K562 (cell line): ENCODE results near the gene CDC14A. TPM values are rescaled to one million over a fixed set of nuclear protein-coding genes. Genes with fewer than 3 reads are reported as not detected.

Experiments used
- ATAC-seq: fragments of 200-7000 bp; cut with Tn5 transposase; 3 replicates; pipeline ENCODE4 v1.9.1; 2020; ENCODE audit warnings: moderate library complexity
- BruUV-seq: library from RNA; stranded (reverse); fragments of 400-500 nt; replicated peaks from 2 replicates; lab custom pipeline; 2021; lab: Mats Ljungman, UMichigan
- CTCF ChIA-PET: fragments of 300-600 bp; formaldehyde crosslinking; extraction: SDS; loops from one replicate; lab custom pipeline; 2021; ENCODE audit warnings: low intra/inter-chr PET ratio; lab: Yijun Ruan, JAX
- POLR2A ChIA-PET: fragments of 300-600, 350-650 bp; sonication (Branson Sonifier 250); formaldehyde crosslinking; extraction: SDS; loops from one replicate; lab custom pipeline; 2021; ENCODE audit warnings: antibody characterized with exemption, inconsistent platforms; lab: Yijun Ruan, JAX
- DNase-seq, 4 experiments: peaks; one replicate each; pipeline versions ENCODE4 v3.0.0 to v3.0.0-alpha.2; 2011 to 2018; ENCODE audit warnings: low spot score in 3 of 4, mixed read lengths in 3 of 4; ENCODE audit errors: extremely low read depth in 1 of 4
- FAIRE-seq: peaks from 2 replicates; lab custom pipeline; 2011; peaks lifted over from hg19 to GRCh38; lab: Jason Lieb, UNC
- H2AFZ ChIP-seq: 2 replicates; pipeline ENCODE4 v1.6.0; 2011; ENCODE audit warnings: low read depth, low read length, control low read depth, inconsistent platforms
- H3K27ac ChIP-seq: fragments of 200-600 bp; 3 replicates; pipeline ENCODE4 v1.8.0; 2011; ENCODE audit warnings: low read depth, mild to moderate bottlenecking, control low read depth, inconsistent platforms, low read length, moderate library complexity, mixed read lengths; ENCODE audit errors: extremely low read depth
- H3K27me3 ChIP-seq, 2 experiments: fragments of 300-600 bp in 1 of 2; 2 replicates in 1 of 2; 3 replicates in 1 of 2; pipeline versions ENCODE4 v1.6.0 to v1.8.0; 2011; ENCODE audit warnings: inconsistent platforms in 2 of 2, low read length in 2 of 2, mild to moderate bottlenecking in 1 of 2, mixed read lengths in 1 of 2, moderate library complexity in 1 of 2; ENCODE audit not compliant: control insufficient read depth in 2 of 2, insufficient read depth in 2 of 2
- H3K36me3 ChIP-seq: fragments of 300-600 bp; 3 replicates; pipeline ENCODE4 v1.8.0; 2011; ENCODE audit warnings: mild to moderate bottlenecking, low read length, inconsistent platforms; ENCODE audit not compliant: control insufficient read depth, insufficient read depth
- H3K4me1 ChIP-seq, 2 experiments: fragments of 200-600 bp in 1 of 2; replicated peaks in 1 of 2; 2 replicates in 1 of 2; 3 replicates in 1 of 2; pipeline versions ENCODE4 v1.5.1 to v1.8.0; 2011; ENCODE audit warnings: inconsistent platforms in 2 of 2, low read length in 2 of 2, mild to moderate bottlenecking in 1 of 2, mixed read lengths in 1 of 2, moderate library complexity in 1 of 2; ENCODE audit not compliant: control insufficient read depth in 2 of 2, insufficient read depth in 2 of 2
- H3K4me2 ChIP-seq: 2 replicates; pipeline ENCODE4 v1.6.1; 2011; ENCODE audit warnings: low read length, control low read depth, inconsistent platforms, mixed read lengths; ENCODE audit not compliant: insufficient read depth
- H3K4me3 ChIP-seq: fragments of 200-600 bp; sonication (generic), shearing (Covaris generic); 2 replicates; pipeline ENCODE4 v1.5.1; 2016; ENCODE audit warnings: control low read depth, inconsistent platforms
- H3K79me2 ChIP-seq: fragments of 200-600 bp; 3 replicates; pipeline ENCODE4 v1.8.0; 2011; ENCODE audit warnings: low read length, inconsistent platforms; ENCODE audit not compliant: control insufficient read depth, insufficient read depth
- H3K9ac ChIP-seq, 2 experiments: 2 replicates each; pipeline versions ENCODE4 v1.6.0 to v1.6.1; 2011; ENCODE audit warnings: low read depth in 2 of 2, low read length in 2 of 2, control low read depth in 1 of 2, inconsistent platforms in 1 of 2, mild to moderate bottlenecking in 1 of 2, mixed read lengths in 1 of 2; ENCODE audit not compliant: insufficient read depth in 1 of 2
- H3K9me1 ChIP-seq: one replicate; pipeline ENCODE4 v1.6.0; 2011; ENCODE audit warnings: inconsistent platforms, mild to moderate bottlenecking, low read length, moderate library complexity; ENCODE audit not compliant: control insufficient read depth, insufficient read depth
- H3K9me3 ChIP-seq: replicated peaks from 2 replicates; pipeline ENCODE4 v1.5.1; 2011; ENCODE audit warnings: low read depth, low read length, inconsistent platforms; ENCODE audit not compliant: control insufficient read depth, insufficient read depth
- H4K20me1 ChIP-seq: replicated peaks from 2 replicates; pipeline ENCODE4 v1.6.1; 2011; ENCODE audit warnings: low read length, inconsistent platforms, mixed read lengths; ENCODE audit not compliant: control insufficient read depth, insufficient read depth
- ARID1B ChIP-seq: fragments of 450-650 bp; IDR thresholded peaks from 2 replicates; pipeline ENCODE4 v1.6.1; 2016; ENCODE audit warnings: antibody characterized with exemption, mild to moderate bottlenecking, inconsistent platforms
- CCNT2 ChIP-seq: IDR thresholded peaks from 2 replicates; pipeline ENCODE4 v1.6.1; 2011; ENCODE audit warnings: borderline replicate concordance, low read depth, mild to moderate bottlenecking, moderate library complexity, mixed read lengths, low read length; ENCODE audit not compliant: insufficient read length; ENCODE audit errors: extremely low read depth
- CREB1 ChIP-seq, 2 experiments: sonication (generic) in 1 of 2; formaldehyde crosslinking in 1 of 2; IDR thresholded peaks; 2 replicates each; pipeline versions ENCODE4 v1.6.1 to v1.8.0; 2012 to 2022; ENCODE audit warnings: inconsistent platforms in 1 of 2, mild to moderate bottlenecking in 1 of 2, missing genetic modification reagents in 1 of 2, moderate library complexity in 1 of 2
- FOXA1 ChIP-seq: fragments of 450-650 bp; IDR thresholded peaks from 2 replicates; pipeline ENCODE4 v1.6.1; 2016; ENCODE audit warnings: mild to moderate bottlenecking, borderline replicate concordance
- GMEB1 ChIP-seq: fragments of 250-450 bp; sonication (Bioruptor Pico); IDR thresholded peaks from 2 replicates; pipeline ENCODE4 v1.4.0; 2020; ENCODE audit warnings: mild to moderate bottlenecking
- HNRNPUL1 ChIP-seq: fragments of 200-400 bp; formaldehyde crosslinking; IDR thresholded peaks from 2 replicates; pipeline ENCODE4 v1.6.1; 2017; ENCODE audit warnings: low read length
- KAT2B ChIP-seq: IDR thresholded peaks from one replicate; pipeline ENCODE4 v1.6.1; 2012; ENCODE audit warnings: low read depth, mild to moderate bottlenecking, control low read depth, inconsistent platforms, low read length, moderate library complexity
- ZBTB8A ChIP-seq: fragments of 450-650 bp; IDR thresholded peaks from 2 replicates; pipeline ENCODE4 v1.6.1; 2018; ENCODE audit warnings: mild to moderate bottlenecking, moderate library complexity; ENCODE audit not compliant: partially characterized antibody
- ZNF12 ChIP-seq: sonication (generic); formaldehyde crosslinking; IDR thresholded peaks from 2 replicates; pipeline ENCODE4 v1.4.0; 2020; ENCODE audit warnings: mild to moderate bottlenecking, missing genetic modification reagents
- ZNF197 ChIP-seq: fragments of 200-800 bp; sonication (Bioruptor generic); IDR thresholded peaks from 2 replicates; pipeline ENCODE4 v1.6.1; 2016; ENCODE audit warnings: low read depth, missing genetic modification characterization, missing compliant biosample characterization
- ZNF24 ChIP-seq: fragments of 450-650 bp; IDR thresholded peaks from 2 replicates; pipeline ENCODE4 v1.6.1; 2016
- WGBS: fragments of 100-300 bp; shearing (Covaris generic); methylation state at CpG from one replicate; pipeline ENCODE4 v1.1.6; 2016; ENCODE audit warnings: low coverage, mixed read lengths; ENCODE audit not compliant: insufficient coverage; ENCODE audit errors: missing lambda C conversion rate; 5-methylcytosine and 5-hydroxymethylcytosine counted together
- in situ Hi-C: fragments of 300-500 bp; cut with MboI; formaldehyde crosslinking; loops from 4 replicates; pipeline ENCODE4 v1.15.0; 2018; ENCODE audit warnings: inconsistent platforms, mixed read lengths
- intact Hi-C: fragments of 100-400 bp; cut with micrococcal nuclease; formaldehyde crosslinking; loops from 2 replicates; pipeline ENCODE4 v1.14.2; 2022
- polyA plus RNA-seq, 8 experiments: library from polyadenylated mRNA; depleted of rRNA in 4 of 8; stranded (reverse) in 5 of 8; unstranded in 3 of 8; fragments of >200 nt; fragmentation: Nextera tagmentation in 2 of 8; fragmentation: Illumina TruSeq in 1 of 8; extraction: Ambion mirVana in 2 of 8; extraction: Trizol in 1 of 8; gene quantifications; 2 replicates each; pipeline versions ENCODE4 v1.2.1 to v1.2.3, GENCODE V29; 2011 to 2014; ENCODE audit warnings: inconsistent platforms in 1 of 8, missing spikeins in 1 of 8
- total RNA-seq, 7 experiments: library from RNA; depleted of rRNA in 6 of 7; stranded (reverse); fragments of >200 nt in 6 of 7; fragmentation: Illumina TruSeq in 2 of 7; extraction: Trizol in 2 of 7; gene quantifications; 2 replicates each; pipeline versions ENCODE4 v1.2.1 to v1.2.3, GENCODE V29; 2011 to 2021; ENCODE audit warnings: low replicate concordance in 1 of 7
- TF ChIP-seq, protein P1 (sequence below): fragments of 250-450 bp; sonication (Bioruptor Pico); IDR thresholded peaks from 2 replicates; pipeline ENCODE4 v1.8.0; 2021; ENCODE audit warnings: moderate library complexity, mild to moderate bottlenecking, inconsistent platforms
- TF ChIP-seq, protein P2 (sequence below), 3 experiments: IDR thresholded peaks in 2 of 3; conservative IDR thresholded peaks in 1 of 3; 2 replicates each; pipeline ENCODE4 v1.5.1; 2011 to 2012; ENCODE audit warnings: low read length in 3 of 3, mild to moderate bottlenecking in 3 of 3, control low read depth in 2 of 3, improper control_type of control experiment in 1 of 3, inconsistent platforms in 1 of 3, low read depth in 1 of 3, mixed read lengths in 1 of 3, moderate library complexity in 1 of 3; ENCODE audit not compliant: insufficient read depth in 2 of 3

Gene CDC14A
- total and polyA plus RNA-seq, 9 of the 15 experiments (the other 6 are each of a cell fraction or from before 2014, with no cell fraction given), result 17.0 to 74.3 (median 33.4) TPM

DNA sequence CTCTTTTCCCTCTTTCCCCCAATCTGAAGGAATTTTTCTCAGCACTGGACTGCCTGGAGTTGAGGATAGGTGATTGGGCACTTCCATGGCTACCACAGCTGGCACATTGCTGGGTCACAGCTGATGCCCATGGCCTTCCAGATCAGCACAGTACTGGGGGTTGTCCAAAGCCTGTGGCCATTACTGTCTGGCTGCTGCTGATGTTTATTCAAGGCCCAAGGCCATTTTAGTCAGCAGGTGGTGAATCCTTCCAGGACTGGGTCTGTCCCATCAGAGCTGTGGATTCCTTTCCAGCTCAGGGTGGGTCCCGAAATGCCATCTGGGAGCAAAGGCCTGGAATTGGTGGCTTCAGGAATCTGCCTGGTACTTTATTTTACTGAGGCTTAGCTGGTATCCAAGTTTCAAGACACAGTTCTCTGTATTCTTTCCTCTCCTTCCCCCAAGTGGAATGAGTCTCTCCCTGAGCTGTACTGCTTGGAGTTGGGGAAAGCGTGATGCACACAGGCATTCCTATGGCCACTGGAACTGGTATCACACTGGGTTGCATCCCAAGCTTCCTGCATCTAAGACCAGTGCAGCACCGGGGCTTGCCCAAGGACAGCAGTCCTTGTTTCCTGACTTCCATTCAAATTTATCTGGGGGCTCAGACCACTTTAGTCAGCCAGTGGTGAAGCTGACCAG is 204.8 kb downstream of the CDC14A start:
- FAIRE-seq (no peak), DNase-seq (no peak), ATAC-seq (no peak)
- Histone ChIP-seq H3K27me3 (no peaks in the 10 kb centered on the region), H3K4me3 (no peak overlapping the region), H4K20me1 (no peaks in the 10 kb centered on the region), H3K9me1 (no peaks in the 10 kb centered on the region), H3K4me2 (no peak overlapping the region), H3K27ac (no peak overlapping the region), H3K9ac (no peak overlapping the region), H3K4me1 (no peaks in the 10 kb centered on the region), H3K9me3 (0 out of 2 replicates have a peak, but pooled peaks cover under 1% of the 10 kb centered on the region), H3K36me3 (no peaks in the 10 kb centered on the region), H2AFZ (no peak overlapping the region), H3K79me2 (no peaks in the 10 kb centered on the region)
- ChIA-PET CTCF (no interaction called here), POLR2A (no interaction called here)
- intact Hi-C loops, result no loop called here
- in situ Hi-C loops, result no loop called here
- 0% methylated on average over 3 of the region's 3 CpGs for WGBS
- BruUV-seq, result no TSS peak
- TF ChIP-seq, protein P1, sequence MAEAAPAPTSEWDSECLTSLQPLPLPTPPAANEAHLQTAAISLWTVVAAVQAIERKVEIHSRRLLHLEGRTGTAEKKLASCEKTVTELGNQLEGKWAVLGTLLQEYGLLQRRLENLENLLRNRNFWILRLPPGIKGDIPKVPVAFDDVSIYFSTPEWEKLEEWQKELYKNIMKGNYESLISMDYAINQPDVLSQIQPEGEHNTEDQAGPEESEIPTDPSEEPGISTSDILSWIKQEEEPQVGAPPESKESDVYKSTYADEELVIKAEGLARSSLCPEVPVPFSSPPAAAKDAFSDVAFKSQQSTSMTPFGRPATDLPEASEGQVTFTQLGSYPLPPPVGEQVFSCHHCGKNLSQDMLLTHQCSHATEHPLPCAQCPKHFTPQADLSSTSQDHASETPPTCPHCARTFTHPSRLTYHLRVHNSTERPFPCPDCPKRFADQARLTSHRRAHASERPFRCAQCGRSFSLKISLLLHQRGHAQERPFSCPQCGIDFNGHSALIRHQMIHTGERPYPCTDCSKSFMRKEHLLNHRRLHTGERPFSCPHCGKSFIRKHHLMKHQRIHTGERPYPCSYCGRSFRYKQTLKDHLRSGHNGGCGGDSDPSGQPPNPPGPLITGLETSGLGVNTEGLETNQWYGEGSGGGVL (CRISPR knock-in tag), result no peak
- no peak for TF ChIP-seq CCNT2
- no peak for TF ChIP-seq FOXA1
- TF ChIP-seq ARID1B, result no peak
- no peak for TF ChIP-seq ZNF197 (CRISPR knock-in tag)
- no peak for TF ChIP-seq GMEB1 (CRISPR knock-in tag)
- no peak for TF ChIP-seq ZNF24
- TF ChIP-seq CREB1 (IDR thresholded peaks at IDR 0.05), result no peak
- no peak for TF ChIP-seq CREB1 (CRISPR knock-in tag; IDR thresholded peaks at IDR 0.05)
- no peak for TF ChIP-seq ZNF12
- no peak for TF ChIP-seq HNRNPUL1
- TF ChIP-seq KAT2B, result no peak
- TF ChIP-seq, protein P2, sequence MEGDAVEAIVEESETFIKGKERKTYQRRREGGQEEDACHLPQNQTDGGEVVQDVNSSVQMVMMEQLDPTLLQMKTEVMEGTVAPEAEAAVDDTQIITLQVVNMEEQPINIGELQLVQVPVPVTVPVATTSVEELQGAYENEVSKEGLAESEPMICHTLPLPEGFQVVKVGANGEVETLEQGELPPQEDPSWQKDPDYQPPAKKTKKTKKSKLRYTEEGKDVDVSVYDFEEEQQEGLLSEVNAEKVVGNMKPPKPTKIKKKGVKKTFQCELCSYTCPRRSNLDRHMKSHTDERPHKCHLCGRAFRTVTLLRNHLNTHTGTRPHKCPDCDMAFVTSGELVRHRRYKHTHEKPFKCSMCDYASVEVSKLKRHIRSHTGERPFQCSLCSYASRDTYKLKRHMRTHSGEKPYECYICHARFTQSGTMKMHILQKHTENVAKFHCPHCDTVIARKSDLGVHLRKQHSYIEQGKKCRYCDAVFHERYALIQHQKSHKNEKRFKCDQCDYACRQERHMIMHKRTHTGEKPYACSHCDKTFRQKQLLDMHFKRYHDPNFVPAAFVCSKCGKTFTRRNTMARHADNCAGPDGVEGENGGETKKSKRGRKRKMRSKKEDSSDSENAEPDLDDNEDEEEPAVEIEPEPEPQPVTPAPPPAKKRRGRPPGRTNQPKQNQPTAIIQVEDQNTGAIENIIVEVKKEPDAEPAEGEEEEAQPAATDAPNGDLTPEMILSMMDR (IDR thresholded peaks at IDR 0.05 in 2 of 3, conservative IDR thresholded peaks at IDR 0.05 in 1 of 3; ENCODE audit: insufficient read depth in 2 of 3, low read depth in 1 of 3, low read length in 3 of 3), result no peak
- TF ChIP-seq ZBTB8A, result no peak
